Measurements from ENCODE around the gene CDK2AP2.

GRCh38 chr11:67556244-67556643, 48.3 kb upstream of the CDK2AP2 start:
- TF ChIP-seq CTCF (IDR thresholded peaks at IDR 0.05) (no peak), POLR2AphosphoS5 (IDR thresholded peaks at IDR 0.05) (no peak)

Measured in breast epithelium (tissue), 3 donors.